Right lobe of liver (tissue), 6 donors: ENCODE measurements around the gene AJAP1. TPM values are rescaled to one million over a fixed set of nuclear protein-coding genes. Genes with fewer than 3 reads are reported as not detected.

Source experiments
- ATAC-seq, 4 donors: fragments of 200-7000 bp; cut with Tn5 transposase; one replicate each; pipeline ENCODE4 v1.9.1; 2020; ENCODE audit warnings: mild to moderate bottlenecking in 4 of 4, moderate library complexity in 4 of 4
- DNase-seq, 3 donors: peaks; one replicate each; pipeline ENCODE4 v3.0.0-alpha.2; 2020
- H3K27ac ChIP-seq, 3 donors: fragments of 200-600 bp; one replicate each; pipeline ENCODE4 v1.8.0; 2022
- H3K27me3 ChIP-seq, 2 donors: fragments of 200-600 bp; one replicate each; pipeline ENCODE4 v1.8.0; 2022
- H3K36me3 ChIP-seq, 4 donors: fragments of 200-600 bp; sonication (generic) in 1 of 4; one replicate each; pipeline versions ENCODE4 v1.5.1 to v1.8.0; 2017 to 2022; ENCODE audit warnings: control low read depth in 1 of 4
- H3K4me1 ChIP-seq, 4 donors: fragments of 200-600 bp; sonication (generic) in 1 of 4; one replicate each; pipeline versions ENCODE4 v1.5.1 to v1.8.0; 2017 to 2022; ENCODE audit warnings: control low read depth in 1 of 4
- H3K4me3 ChIP-seq, 3 donors: fragments of 200-600 bp; one replicate each; pipeline ENCODE4 v1.8.0; 2022
- H3K9me3 ChIP-seq, 4 donors: fragments of 200-600 bp; sonication (generic) in 1 of 4; one replicate each; pipeline versions ENCODE4 v1.5.1 to v1.8.0; 2017 to 2022; ENCODE audit warnings: control low read depth in 1 of 4
- CTCF ChIP-seq, 4 donors: fragments of 200-600 bp in 3 of 4; fragments of 450-650 bp in 1 of 4; IDR thresholded peaks; one replicate each; pipeline versions ENCODE4 v1.5.1 to v1.8.0; 2016 to 2022; ENCODE audit warnings: antibody characterized with exemption in 4 of 4, mild to moderate bottlenecking in 2 of 4
- POLR2A ChIP-seq: fragments of 450-650 bp; IDR thresholded peaks from one replicate; pipeline ENCODE4 v1.6.1; 2017; ENCODE audit warnings: antibody characterized with exemption, mild to moderate bottlenecking
- WGBS: methylation state at CpG from one replicate; pipeline ENCODE4 v1.1.6; 2018; ENCODE audit warnings: low coverage, low lambda C conversion rate; ENCODE audit not compliant: insufficient coverage; ENCODE audit errors: missing lambda C conversion rate; 5-methylcytosine and 5-hydroxymethylcytosine counted together
- intact Hi-C, 2 donors: fragments of 100-400 bp; cut with DNase I; formaldehyde crosslinking; loops; one replicate each; pipeline versions ENCODE4 v1.11.2 to v1.14.1; 2022
- total RNA-seq, 6 experiments: library from RNA; depleted of rRNA in 2 of 6; stranded (reverse); fragments of >200 nt in 2 of 6; fragmentation: NEBNext Ultra II Directional in 3 of 6; extraction: Animal tissue kit (Norgen Biotek cat#: 25700) in 3 of 6; gene quantifications; one replicate each; pipeline versions ENCODE4 v1.1.0 to v1.2.4, GENCODE V29; 2016 to 2023
- donor health status: DM: no; HTN: yes; CAD: no.
- donor health status: DM: no; HTN: no; CAD: no.
- donor health status: DM: no; HTN: no; CAD: no.
- donor health status: DM: no; HTN: yes; CAD: no.
- donor health status: DM: no; HTN: yes; CAD: no.

The AJAP1 gene
- total RNA-seq, 6 experiments from 2014 or later, result 0.06 to 0.35 (median 0.13) TPM

- Histone ChIP-seq H3K27ac (no peak overlapping the region), H3K4me1 (no peaks in the 10 kb centered on the region), H3K4me3 (no peak overlapping the region), H3K27me3 (no peaks in the 10 kb centered on the region), H3K36me3 (no peaks in the 10 kb centered on the region), H3K9me3 (no peaks in the 10 kb centered on the region)
- intact Hi-C loops, result no loop called here
- 31% methylated on average over 3 of the region's 3 CpGs for WGBS
- ATAC-seq, result no peak
- no peak for DNase-seq
- no peak for TF ChIP-seq CTCF (IDR thresholded peaks at IDR 0.05)
- TF ChIP-seq POLR2A, result no peak
Observed at GRCh38 chr1:4750177-4750576, 95.8 kb downstream of the AJAP1 start.

DNA sequence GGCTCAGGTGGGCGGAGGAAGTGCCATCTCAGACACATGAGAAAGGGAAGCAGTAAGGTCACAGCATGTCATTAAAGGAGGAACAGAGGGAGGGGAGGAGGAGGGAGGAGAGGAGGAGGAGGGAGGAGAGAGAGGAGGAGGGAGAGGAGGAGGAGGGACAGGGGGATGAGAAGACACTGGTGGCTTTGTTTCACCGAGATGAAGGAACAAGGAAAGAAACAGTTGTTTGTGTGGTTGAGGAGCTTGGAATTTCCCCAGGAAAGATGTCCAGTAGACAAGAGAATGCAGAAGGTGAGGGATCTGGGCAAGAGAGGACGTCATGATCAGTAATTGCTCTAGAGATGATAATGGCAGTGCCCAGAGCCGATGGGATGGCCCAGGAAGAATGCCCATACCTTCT lies 97.7 kb downstream of the AJAP1 start:
- no peak overlapping the region for H3K4me3 ChIP-seq
- H3K36me3 ChIP-seq, result no peaks in the 10 kb centered on the region
- TF ChIP-seq POLR2A (no peak), CTCF (IDR thresholded peaks at IDR 0.05) (no peak)
- H3K4me1 ChIP-seq, result no peaks in the 10 kb centered on the region
- ATAC-seq, result no peak
- 36% methylated on average over 4 of the region's 4 CpGs for WGBS
- intact Hi-C loops, result no loop called here
- no peaks in the 10 kb centered on the region for H3K27me3 ChIP-seq
- no peak overlapping the region for H3K27ac ChIP-seq
- H3K9me3 ChIP-seq, result no peaks in the 10 kb centered on the region
- no peak for DNase-seq

DNA sequence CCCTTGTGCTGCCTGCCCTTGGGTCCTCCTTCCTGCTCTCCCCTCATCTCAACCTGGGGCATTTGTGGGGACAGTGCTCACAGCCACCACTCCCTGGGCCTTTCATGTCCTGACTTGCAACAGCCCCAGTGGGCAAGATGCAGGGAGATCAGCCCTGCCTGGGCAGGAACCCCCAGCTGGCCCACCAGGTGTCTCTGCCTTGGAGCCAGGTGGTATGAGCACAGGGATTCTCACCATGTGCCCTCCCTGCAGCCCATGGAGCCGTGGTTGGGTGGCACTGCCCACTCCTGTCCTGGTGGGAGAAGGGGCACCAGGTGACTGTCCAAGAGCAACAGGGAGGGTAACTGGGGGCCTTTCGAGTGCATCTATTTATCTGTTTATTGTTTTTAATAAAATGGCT lies 100.4 kb downstream of the AJAP1 start:
- Histone ChIP-seq H3K4me3 (no peak overlapping the region), H3K36me3 (no peaks in the 10 kb centered on the region), H3K4me1 (no peaks in the 10 kb centered on the region), H3K9me3 (no peaks in the 10 kb centered on the region), H3K27ac (no peak overlapping the region), H3K27me3 (no peaks in the 10 kb centered on the region)
- DNase-seq (no peak), ATAC-seq (no peak)
- WGBS, result no CpG with 5 or more reads among the region's 2 CpGs
- TF ChIP-seq CTCF (IDR thresholded peaks at IDR 0.05), result no peak
- TF ChIP-seq POLR2A, result no peak
- intact Hi-C loops, result no loop called here

- no peak for DNase-seq
- H3K36me3 ChIP-seq, result no peaks in the 10 kb centered on the region
- no peaks in the 10 kb centered on the region for H3K9me3 ChIP-seq
- 10% methylated on average over 8 of the region's 8 CpGs for WGBS
- H3K27me3 ChIP-seq, result no peaks in the 10 kb centered on the region
- no peak for ATAC-seq
- H3K4me1 ChIP-seq, result no peaks in the 10 kb centered on the region
- no peak overlapping the region for H3K4me3 ChIP-seq
- intact Hi-C loops, result no loop called here
- no peak overlapping the region for H3K27ac ChIP-seq
- no peak for TF ChIP-seq POLR2A
- no peak for TF ChIP-seq CTCF (IDR thresholded peaks at IDR 0.05)
Observed at GRCh38 chr1:4755301-4755845, 101.0 kb downstream of the AJAP1 start.
